Smooth muscle cell (in vitro differentiated cells): Measurements from ENCODE around the gene AGFG2. TPM values are rescaled to one million over a fixed set of nuclear protein-coding genes. Genes with fewer than 3 reads are reported as not detected.
A peak's percentile ranks its signal among the peaks of the same experiment; 100 is the strongest.
"Not testable (repeated sequence)": the region's sequence is repeated elsewhere in the genome, so short reads cannot be mapped to it uniquely, and the experiment has no call there.

Experiments used
- DNase-seq: peaks from one replicate; lab custom pipeline; 2025; ENCODE audit not compliant: unreplicated experiment; lab: John Stamatoyannopoulos, UW
- H2AFZ ChIP-seq: fragments of 200-600 bp; sonication (generic); 2 replicates; pipeline ENCODE4 v1.6.0; 2016; ENCODE audit warnings: antibody characterized with exemption, low read depth, mild to moderate bottlenecking
- H3F3A ChIP-seq: fragments of 200-600 bp; sonication (generic); 2 replicates; pipeline ENCODE4 v1.6.0; 2017; ENCODE audit warnings: antibody characterized with exemption, low read depth
- H3K27ac ChIP-seq: fragments of 200-600 bp; sonication (generic); 2 replicates; pipeline ENCODE4 v1.5.1; 2016; ENCODE audit warnings: low read depth, mild to moderate bottlenecking
- H3K27me3 ChIP-seq: fragments of 200-600 bp; sonication (generic); 2 replicates; pipeline ENCODE4 v1.6.1; 2016; ENCODE audit warnings: low read depth, mild to moderate bottlenecking
- H3K36me3 ChIP-seq: fragments of 200-600 bp; sonication (generic); 2 replicates; pipeline ENCODE4 v1.5.1; 2016; ENCODE audit warnings: low read depth
- H3K4me1 ChIP-seq: fragments of 200-600 bp; sonication (generic); 2 replicates; pipeline ENCODE4 v1.5.1; 2016; ENCODE audit warnings: low read depth
- H3K4me2 ChIP-seq: fragments of 200-600 bp; sonication (generic); 2 replicates; pipeline ENCODE4 v1.6.0; 2016; ENCODE audit warnings: mild to moderate bottlenecking
- H3K4me3 ChIP-seq: fragments of 200-600 bp; sonication (generic); 2 replicates; pipeline ENCODE4 v1.5.1; 2016; ENCODE audit warnings: mild to moderate bottlenecking
- H3K79me2 ChIP-seq: fragments of 200-600 bp; sonication (generic); 2 replicates; pipeline ENCODE4 v1.6.0; 2016; ENCODE audit warnings: low read depth, mild to moderate bottlenecking
- H3K9ac ChIP-seq: fragments of 200-600 bp; sonication (generic); 2 replicates; pipeline ENCODE4 v1.6.0; 2016; ENCODE audit warnings: low read depth
- H3K9me3 ChIP-seq: fragments of 200-600 bp; sonication (generic); replicated peaks from 2 replicates; pipeline ENCODE4 v1.5.1; 2016; ENCODE audit warnings: low read depth
- H4K20me1 ChIP-seq: fragments of 200-600 bp; sonication (generic); 2 replicates; pipeline ENCODE4 v1.6.0; 2016; ENCODE audit warnings: low read depth
- CTCF ChIP-seq: fragments of 200-600 bp; sonication (generic); IDR thresholded peaks from 2 replicates; pipeline ENCODE4 v1.5.1; 2017; ENCODE audit warnings: borderline replicate concordance, mild to moderate bottlenecking, antibody characterized with exemption; ENCODE audit not compliant: insufficient read depth, poor library complexity, severe bottlenecking
- WGBS: methylation state at CpG from one replicate; pipeline ENCODE4 v1.1.7; 2016; ENCODE audit warnings: low lambda C conversion rate; 5-methylcytosine and 5-hydroxymethylcytosine counted together
- polyA plus RNA-seq: library from polyadenylated mRNA; unstranded; fragments of >200 nt; fragmentation: Nextera tagmentation; extraction: Ambion mirVana; gene quantifications from 2 replicates; pipeline ENCODE4 v1.2.1, GENCODE V29; 2016
- total RNA-seq: library from RNA; depleted of rRNA; stranded (reverse); fragments of >200 nt; gene quantifications from 2 replicates; pipeline ENCODE4 v1.2.3, GENCODE V29; 2014

AGFG2 gene
- total and polyA plus RNA-seq, 2 experiments from 2014 or later, result 2.7 to 8.4 TPM

GRCh38 chr7:100563100-100563564 is 24.1 kb downstream of the AGFG2 start:
- WGBS, result 94% methylated on average over 8 of the region's 8 CpGs
- TF ChIP-seq CTCF, result no peak
- H2AFZ ChIP-seq, result no peak overlapping the region

GRCh38 chr7:100563809-100564400 is 24.9 kb downstream of the AGFG2 start:
- no peak overlapping the region for H3K9ac ChIP-seq
- H3F3A ChIP-seq, result no peaks in the 10 kb centered on the region
- no peak overlapping the region for H3K27ac ChIP-seq
- H3K27me3 ChIP-seq, result no peaks in the 10 kb centered on the region
- no peaks in the 10 kb centered on the region for H4K20me1 ChIP-seq
- H2AFZ ChIP-seq, result no peak overlapping the region
- H3K9me3 ChIP-seq, result no peaks in the 10 kb centered on the region
- no peaks in the 10 kb centered on the region for H3K4me1 ChIP-seq
- peak; percentile 52 for DNase-seq
- H3K4me3 ChIP-seq, result no peak overlapping the region
- peak; percentile 90 for TF ChIP-seq CTCF
- no peaks in the 10 kb centered on the region for H3K79me2 ChIP-seq
- WGBS, result 39% methylated on average over 12 of the region's 12 CpGs
- H3K36me3 ChIP-seq, result no peaks in the 10 kb centered on the region
- H3K4me2 ChIP-seq, result no peak overlapping the region

More at GRCh38 chr7:100563100-100563564, 24.1 kb downstream of the AGFG2 start:
- Histone ChIP-seq H3K9ac (no peak overlapping the region), H3K4me2 (no peak overlapping the region), H3F3A (no peaks in the 10 kb centered on the region), H3K36me3 (no peaks in the 10 kb centered on the region), H3K27me3 (no peaks in the 10 kb centered on the region), H3K4me3 (no peak overlapping the region), H3K27ac (no peak overlapping the region), H4K20me1 (no peaks in the 10 kb centered on the region), H3K79me2 (no peaks in the 10 kb centered on the region), H3K9me3 (no peaks in the 10 kb centered on the region), H3K4me1 (no peaks in the 10 kb centered on the region)
- DNase-seq, result no peak

- DNase-seq, H3K36me3 ChIP-seq, H2AFZ ChIP-seq, H4K20me1 ChIP-seq, H3K4me1 ChIP-seq, H3K9ac ChIP-seq, H3K27ac ChIP-seq, H3K4me2 ChIP-seq, H3K9me3 ChIP-seq, H3K4me3 ChIP-seq, H3K27me3 ChIP-seq, H3K79me2 ChIP-seq, H3F3A ChIP-seq: not testable (repeated sequence)
- WGBS, result 96% methylated on average over 6 of the region's 6 CpGs
These were observed 25.4 kb downstream of the AGFG2 start for GRCh38 chr7:100564405-100564804.

- H3K27me3 ChIP-seq, result no peaks in the 10 kb centered on the region
- 96% methylated on average over 11 of the region's 11 CpGs for whole genome bisulfite sequencing
- no peak overlapping the region for H3K27ac ChIP-seq
- no peak overlapping the region for H3K4me3 ChIP-seq
- no peaks in the 10 kb centered on the region for H3K36me3 ChIP-seq
- H3F3A ChIP-seq, result no peaks in the 10 kb centered on the region
- H3K79me2 ChIP-seq, result no peaks in the 10 kb centered on the region
- no peak overlapping the region for H2AFZ ChIP-seq
- no peak overlapping the region for H3K4me2 ChIP-seq
- no peak overlapping the region for H3K9ac ChIP-seq
- H4K20me1 ChIP-seq, result no peaks in the 10 kb centered on the region
- TF ChIP-seq CTCF, result no peak
- peaks cover 8% of the 10 kb centered on the region for H3K4me1 ChIP-seq
- DNase-seq, result no peak
- H3K9me3 ChIP-seq, result no peaks in the 10 kb centered on the region
These were observed 26.1 kb downstream of the AGFG2 start for GRCh38 chr7:100565133-100565571.
